GM12878 (cell line): Measurements from ENCODE around the gene PCDHA1. TPM values are rescaled to one million over a fixed set of nuclear protein-coding genes. Genes with fewer than 3 reads are reported as not detected.

Source experiments
- ATAC-seq: fragments of 200-7000 bp; cut with Tn5 transposase; 3 replicates; pipeline ENCODE4 v1.9.1; 2020; ENCODE audit warnings: mild to moderate bottlenecking, moderate library complexity
- BruUV-seq: library from RNA; stranded (reverse); fragments of 400-500 nt; replicated peaks from 2 replicates; lab custom pipeline; 2021; lab: Mats Ljungman, UMichigan
- CTCF ChIA-PET: fragments of 300-600 bp; sonication (Branson Sonifier 250); formaldehyde crosslinking; extraction: SDS; loops from one replicate; lab custom pipeline; 2021; ENCODE audit warnings: inconsistent platforms; lab: Yijun Ruan, JAX
- POLR2A ChIA-PET: fragments of 350-600 bp; formaldehyde crosslinking; extraction: SDS; loops from one replicate; lab custom pipeline; 2021; ENCODE audit warnings: inconsistent platforms; lab: Charles Lee
- RAD21 ChIA-PET: fragments of 300-600 bp; sonication (Branson Sonifier 250); formaldehyde crosslinking; loops from one replicate; lab custom pipeline; 2023; ENCODE audit warnings: antibody characterized with exemption; ENCODE audit not compliant: unreplicated experiment; lab: Charles Lee
- SMC1A ChIA-PET: fragments of 300-600 bp; sonication (Branson Sonifier 250); formaldehyde crosslinking; loops from one replicate; lab custom pipeline; 2023; ENCODE audit not compliant: unreplicated experiment, uncharacterized antibody; lab: Charles Lee
- DNase-seq: peaks from one replicate; pipeline ENCODE4 v3.0.0-alpha.2; 2011; ENCODE audit warnings: low read depth, low spot score
- FAIRE-seq: peaks from 3 replicates; lab custom pipeline; 2011; peaks lifted over from hg19 to GRCh38; lab: Jason Lieb, UNC
- H2AFZ ChIP-seq: 2 replicates; pipeline ENCODE4 v1.6.0; 2011; ENCODE audit warnings: low read depth, low read length, control low read depth; ENCODE audit not compliant: control insufficient read depth
- H3K27ac ChIP-seq: 2 replicates; pipeline ENCODE4 v1.5.1; 2011; ENCODE audit warnings: control low read depth; ENCODE audit not compliant: control insufficient read depth, insufficient read depth
- H3K27me3 ChIP-seq, 2 experiments: replicated peaks in 1 of 2; 2 replicates each; pipeline versions ENCODE4 v1.6.0 to v1.6.1; 2011; ENCODE audit warnings: low read length in 1 of 2; ENCODE audit not compliant: control insufficient read depth in 2 of 2, insufficient read depth in 2 of 2
- H3K36me3 ChIP-seq, 2 experiments: 2 replicates each; pipeline ENCODE4 v1.5.1; 2011; ENCODE audit warnings: low read length in 1 of 2; ENCODE audit not compliant: control insufficient read depth in 2 of 2, insufficient read depth in 2 of 2
- H3K4me1 ChIP-seq: 2 replicates; pipeline ENCODE4 v1.6.1; 2011; ENCODE audit warnings: mild to moderate bottlenecking, low read length, moderate library complexity, mixed read lengths; ENCODE audit not compliant: control insufficient read depth, insufficient read depth
- H3K4me2 ChIP-seq: 2 replicates; pipeline ENCODE4 v1.6.0; 2011; ENCODE audit warnings: control low read depth; ENCODE audit not compliant: control insufficient read depth, insufficient read depth
- H3K4me3 ChIP-seq: fragments of 200-600 bp; sonication (generic); 2 replicates; pipeline ENCODE4 v1.5.1; 2016
- H3K79me2 ChIP-seq: 2 replicates; pipeline ENCODE4 v1.6.0; 2011; ENCODE audit warnings: low read length; ENCODE audit not compliant: control insufficient read depth, insufficient read depth
- H3K9ac ChIP-seq: 2 replicates; pipeline ENCODE4 v1.8.0; 2011; ENCODE audit warnings: low read length, control low read depth, mixed read lengths; ENCODE audit not compliant: control insufficient read depth, insufficient read depth
- H3K9me3 ChIP-seq: replicated peaks from 3 replicates; pipeline ENCODE4 v1.5.1; 2011; ENCODE audit warnings: mild to moderate bottlenecking, low read length; ENCODE audit not compliant: control insufficient read depth, insufficient read depth
- H4K20me1 ChIP-seq: 2 replicates; pipeline ENCODE4 v1.6.0; 2011; ENCODE audit not compliant: control insufficient read depth, insufficient read depth
- BHLHE40 ChIP-seq, 2 experiments: fragments of 450-650 bp in 1 of 2; IDR thresholded peaks; 2 replicates each; pipeline ENCODE4 v1.6.1; 2011 to 2017; ENCODE audit warnings: low read depth in 2 of 2, borderline replicate concordance in 1 of 2, improper control_type of control experiment in 1 of 2, low read length in 1 of 2, mild to moderate bottlenecking in 1 of 2
- CREM ChIP-seq: IDR thresholded peaks from 2 replicates; pipeline ENCODE4 v1.6.1; 2014; ENCODE audit warnings: antibody characterized with exemption, low read depth
- EGR1 ChIP-seq, 2 experiments: IDR thresholded peaks; 1 replicate in 1 of 2; 2 replicates in 1 of 2; pipeline ENCODE4 v1.6.1; 2011 to 2012; ENCODE audit warnings: low read depth in 2 of 2, low read length in 2 of 2, borderline replicate concordance in 1 of 2, mild to moderate bottlenecking in 1 of 2, moderate library complexity in 1 of 2
- ETV6 ChIP-seq, 2 experiments: fragments of 450-650 bp in 1 of 2; IDR thresholded peaks in 1 of 2; conservative IDR thresholded peaks in 1 of 2; 2 replicates each; pipeline ENCODE4 v1.6.1; 2014; ENCODE audit warnings: antibody characterized with exemption in 1 of 2, borderline replicate concordance in 1 of 2, low read depth in 1 of 2, mild to moderate bottlenecking in 1 of 2, moderate library complexity in 1 of 2
- FOXK2 ChIP-seq: fragments of 450-650 bp; IDR thresholded peaks from 2 replicates; pipeline ENCODE4 v1.6.1; 2017; ENCODE audit warnings: mild to moderate bottlenecking, moderate library complexity
- GATAD2B ChIP-seq: fragments of 450-650 bp; conservative IDR thresholded peaks from 2 replicates; pipeline ENCODE4 v1.6.1; 2017; ENCODE audit warnings: low read depth, mild to moderate bottlenecking, moderate library complexity
- JUND ChIP-seq: IDR thresholded peaks from 2 replicates; pipeline ENCODE4 v1.6.1; 2012; ENCODE audit warnings: low read depth, mild to moderate bottlenecking, low read length, improper control_type of control experiment, moderate library complexity
- LARP7 ChIP-seq: fragments of 450-650 bp; IDR thresholded peaks from 2 replicates; pipeline ENCODE4 v1.6.1; 2017; ENCODE audit warnings: mild to moderate bottlenecking
- RBBP5 ChIP-seq: fragments of 200-600 bp; sonication (generic); conservative IDR thresholded peaks from 2 replicates; pipeline ENCODE4 v1.6.1; 2016
- SP1 ChIP-seq: IDR thresholded peaks from one replicate; pipeline ENCODE4 v1.6.1; 2011; ENCODE audit warnings: low read depth, low read length
- SPI1 ChIP-seq: IDR thresholded peaks from 2 replicates; pipeline ENCODE4 v1.6.1; 2011; ENCODE audit warnings: low read depth, mild to moderate bottlenecking, low read length, moderate library complexity, borderline replicate concordance; ENCODE audit not compliant: insufficient read depth
- USF1 ChIP-seq: IDR thresholded peaks from 2 replicates; pipeline ENCODE4 v1.6.1; 2011; ENCODE audit warnings: borderline replicate concordance, low read depth, mild to moderate bottlenecking, moderate library complexity, mixed read lengths, low read length; ENCODE audit not compliant: insufficient read depth; ENCODE audit errors: extremely low read length
- ZBTB40 ChIP-seq: fragments of 450-650 bp; IDR thresholded peaks from 2 replicates; pipeline ENCODE4 v1.6.1; 2016; ENCODE audit warnings: mild to moderate bottlenecking, moderate library complexity, borderline replicate concordance
- ZNF207 ChIP-seq: fragments of 450-650 bp; IDR thresholded peaks from 2 replicates; pipeline ENCODE4 v1.6.1; 2014; ENCODE audit warnings: antibody characterized with exemption, mild to moderate bottlenecking, borderline replicate concordance
- WGBS: methylation state at CpG from one replicate; pipeline ENCODE4 v1.1.6; 2016; ENCODE audit warnings: low lambda C conversion rate; ENCODE audit not compliant: insufficient replicate concordance, insufficient coverage; ENCODE audit errors: missing lambda C conversion rate; 5-methylcytosine and 5-hydroxymethylcytosine counted together
- in situ Hi-C: fragments of 300-500 bp; cut with MboI; formaldehyde crosslinking; loops from 9 replicates; pipeline ENCODE4 v1.14.3; 2018; ENCODE audit warnings: mixed read lengths
- intact Hi-C: fragments of 100-400 bp; cut with micrococcal nuclease; formaldehyde crosslinking; loops from one replicate; pipeline ENCODE4 v1.14.2; 2022; ENCODE audit not compliant: unreplicated experiment
- polyA plus RNA-seq, 11 experiments: library from polyadenylated mRNA; depleted of rRNA in 4 of 11; unstranded in 6 of 11; stranded (reverse) in 5 of 11; fragments of >200 nt; fragmentation: Nextera tagmentation in 4 of 11; fragmentation: Illumina TruSeq in 1 of 11; extraction: Ambion mirVana in 4 of 11; extraction: Trizol in 1 of 11; gene quantifications; 1 replicate in 1 of 11; 2 replicates in 10 of 11; pipeline versions ENCODE4 v1.2.1 to v1.2.3, GENCODE V29; 2011 to 2016; ENCODE audit warnings: inconsistent platforms in 2 of 11, missing spikeins in 2 of 11, low read depth in 1 of 11
- total RNA-seq, 4 experiments: library from RNA; depleted of rRNA in 3 of 4; stranded (reverse); fragments of >200 nt in 3 of 4; fragmentation: Illumina TruSeq in 1 of 4; extraction: Trizol in 1 of 4; gene quantifications; 2 replicates each; pipeline versions ENCODE4 v1.2.1 to v1.2.3, GENCODE V29; 2013 to 2021

The PCDHA1 gene
- total and polyA plus RNA-seq, 10 of the 15 experiments (the other 5 are each of a cell fraction or from before 2014, with no cell fraction given): 0.03 TPM; not detected in 9

- H3K27ac ChIP-seq: no peak overlapping the region
Observed at GRCh38 chr5:140953234-140953633, 167.3 kb downstream of the PCDHA1 start.

GRCh38 chr5:140962190-140962589, 176.2 kb downstream of the PCDHA1 start:
- Histone ChIP-seq H3K27me3 (no peaks in the 10 kb centered on the region), H3K79me2 (no peaks in the 10 kb centered on the region), H2AFZ (no peak overlapping the region), H3K9me3 (peaks cover 2% of the 10 kb centered on the region; the same call in 1 of the 3 replicates), H3K36me3 (no peaks in the 10 kb centered on the region), H3K4me1 (no peaks in the 10 kb centered on the region), H4K20me1 (no peaks in the 10 kb centered on the region), H3K9ac (no peak overlapping the region), H3K27ac (no peak overlapping the region), H3K4me3 (no peak overlapping the region), H3K4me2 (no peak overlapping the region)
- in situ Hi-C loops: no loop called here
- 0% methylated on average over 1 of the region's 1 CpG for WGBS
- ChIA-PET RAD21 (no interaction called here), CTCF (no interaction called here), SMC1A (no interaction called here), POLR2A (no interaction called here)
- DNase-seq (no peak), FAIRE-seq (no peak), ATAC-seq (no peak)
- intact Hi-C loops: no loop called here
- BruUV-seq: no TSS peak
- TF ChIP-seq FOXK2: no peak
- no peak for TF ChIP-seq CREM
- no peak for TF ChIP-seq ZNF207
- TF ChIP-seq ETV6 (conservative IDR thresholded peaks at IDR 0.05 in 1 of 2, IDR thresholded peaks at IDR 0.05 in 1 of 2; ENCODE audit: borderline replicate concordance in 1 of 2, low read depth in 1 of 2): no peak
- no peak for TF ChIP-seq JUND
- no peak for TF ChIP-seq EGR1 (IDR thresholded peaks at IDR 0.05; ENCODE audit: borderline replicate concordance in 1 of 2, low read depth in 2 of 2, low read length in 2 of 2)
- no peak for TF ChIP-seq ZBTB40
- no peak for TF ChIP-seq USF1
- no peak for TF ChIP-seq SP1
- no peak for TF ChIP-seq RBBP5
- TF ChIP-seq GATAD2B: no peak

More at GRCh38 chr5:140953234-140953633, 167.3 kb downstream of the PCDHA1 start:
- no peak for FAIRE-seq
- H2AFZ ChIP-seq: no peak overlapping the region
- H3K9ac ChIP-seq: no peak overlapping the region
- WGBS: 2% methylated on average over 2 of the region's 2 CpGs
- H3K4me1 ChIP-seq: no peaks in the 10 kb centered on the region
- ChIA-PET SMC1A (no interaction called here), RAD21 (no interaction called here), POLR2A (no interaction called here), CTCF (no interaction called here)
- H3K27me3 ChIP-seq: no peaks in the 10 kb centered on the region
- no TSS peak for BruUV-seq
- H3K9me3 ChIP-seq: no peaks in the 10 kb centered on the region
- ATAC-seq: no peak
- no peaks in the 10 kb centered on the region for H4K20me1 ChIP-seq
- H3K36me3 ChIP-seq: no peaks in the 10 kb centered on the region
- in situ Hi-C loops (no loop called here), intact Hi-C loops (no loop called here)
- no peaks in the 10 kb centered on the region for H3K79me2 ChIP-seq
- TF ChIP-seq LARP7 (no peak), SPI1 (no peak), BHLHE40 (IDR thresholded peaks at IDR 0.05; ENCODE audit: borderline replicate concordance in 1 of 2, low read depth in 2 of 2, low read length in 1 of 2) (no peak)
- no peak overlapping the region for H3K4me3 ChIP-seq
- DNase-seq: no peak
- H3K4me2 ChIP-seq: no peak overlapping the region
